ENCODE measurements around the gene SEMA6B.

Gene SEMA6B

DNA sequence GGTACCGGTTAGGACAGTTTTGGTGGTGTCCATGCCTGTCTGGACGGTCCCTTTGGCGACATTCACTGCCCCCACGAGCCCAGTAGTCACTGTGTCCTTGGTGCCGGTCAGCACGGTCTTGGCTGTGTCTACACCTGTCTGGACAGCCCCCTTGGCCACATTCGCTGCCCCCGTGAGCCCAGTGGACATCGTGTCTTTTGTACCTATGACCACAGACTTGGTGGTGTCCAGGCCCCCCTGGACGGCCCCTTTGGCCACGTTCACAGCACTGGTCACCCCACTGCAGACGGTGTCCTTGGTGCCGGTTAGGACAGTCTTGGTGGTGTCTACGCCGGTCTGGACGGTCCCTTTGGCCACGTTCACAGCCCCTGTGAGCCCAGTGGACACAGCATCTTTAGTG, 47.4 kb downstream of the SEMA6B start:
- H3K79me2 ChIP-seq (ENCODE audit: insufficient read depth, low read depth): no peaks in the 10 kb centered on the region
- H3K4me2 ChIP-seq: no peak overlapping the region
- no peaks in the 10 kb centered on the region for H3K36me3 ChIP-seq (ENCODE audit: insufficient read depth)
- H3K4me3 ChIP-seq (IDR thresholded peaks at IDR 0.05; ENCODE audit: insufficient read depth, low read depth, low read length): no peak overlapping the region
- peaks cover 31% of the 10 kb centered on the region for H3K27me3 ChIP-seq (ENCODE audit: insufficient read depth, low read depth)
- TF ChIP-seq CTCF (conservative IDR thresholded peaks at IDR 0.05; ENCODE audit: low read depth, low read length): no peak
- H3K27ac ChIP-seq: no peak overlapping the region
- no peaks in the 10 kb centered on the region for H3K4me1 ChIP-seq (ENCODE audit: low read depth, poor library complexity, severe bottlenecking)
- H4K20me1 ChIP-seq (ENCODE audit: insufficient read depth): no peaks in the 10 kb centered on the region
- H2AFZ ChIP-seq (ENCODE audit: low read depth): no peak overlapping the region
- no peak overlapping the region for H3K9ac ChIP-seq

- no peaks in the 10 kb centered on the region for H4K20me1 ChIP-seq (ENCODE audit: insufficient read depth)
- no peak overlapping the region for H3K9ac ChIP-seq
- no peaks in the 10 kb centered on the region for H3K36me3 ChIP-seq (ENCODE audit: insufficient read depth)
- no peak overlapping the region for H3K4me3 ChIP-seq (IDR thresholded peaks at IDR 0.05; ENCODE audit: insufficient read depth, low read depth, low read length)
- H3K4me1 ChIP-seq (ENCODE audit: low read depth, poor library complexity, severe bottlenecking): no peaks in the 10 kb centered on the region
- H3K79me2 ChIP-seq (ENCODE audit: insufficient read depth, low read depth): no peaks in the 10 kb centered on the region
- no peak overlapping the region for H2AFZ ChIP-seq (ENCODE audit: low read depth)
- no peak overlapping the region for H3K27ac ChIP-seq
- peaks cover 27% of the 10 kb centered on the region for H3K27me3 ChIP-seq (ENCODE audit: insufficient read depth, low read depth)
- H3K4me2 ChIP-seq: no peak overlapping the region
- TF ChIP-seq CTCF (conservative IDR thresholded peaks at IDR 0.05; ENCODE audit: low read depth, low read length): no peak
These were observed 48.0 kb downstream of the SEMA6B start for GRCh38 chr19:4511300-4512054.

- TF ChIP-seq CTCF (conservative IDR thresholded peaks at IDR 0.05; ENCODE audit: low read depth, low read length): no peak
- H3K36me3 ChIP-seq (ENCODE audit: insufficient read depth): no peaks in the 10 kb centered on the region
These were observed 48.8 kb downstream of the SEMA6B start for GRCh38 chr19:4510435-4511255.

GRCh38 chr19:4508698-4509097, 50.8 kb downstream of the SEMA6B start:
- peaks cover under 1% of the 10 kb centered on the region; the same call in 1 of the 2 replicates for H3K27me3 ChIP-seq (ENCODE audit: insufficient read depth, low read depth)
- H4K20me1 ChIP-seq (ENCODE audit: insufficient read depth): no peaks in the 10 kb centered on the region
- H3K4me3 ChIP-seq (IDR thresholded peaks at IDR 0.05; ENCODE audit: insufficient read depth, low read depth, low read length): no peak overlapping the region
- H3K36me3 ChIP-seq (ENCODE audit: insufficient read depth): no peaks in the 10 kb centered on the region
- no peaks in the 10 kb centered on the region for H3K4me1 ChIP-seq (ENCODE audit: low read depth, poor library complexity, severe bottlenecking)
- H3K9ac ChIP-seq: no peak overlapping the region
- H3K4me2 ChIP-seq: no peak overlapping the region
- no peak overlapping the region for H3K27ac ChIP-seq
- H2AFZ ChIP-seq (ENCODE audit: low read depth): no peak overlapping the region
- no peaks in the 10 kb centered on the region for H3K79me2 ChIP-seq (ENCODE audit: insufficient read depth, low read depth)
- TF ChIP-seq CTCF (conservative IDR thresholded peaks at IDR 0.05; ENCODE audit: low read depth, low read length): no peak

More at GRCh38 chr19:4510435-4511255, 48.8 kb downstream of the SEMA6B start:
- peaks cover 19% of the 10 kb centered on the region for H3K27me3 ChIP-seq (ENCODE audit: insufficient read depth, low read depth)
- no peak overlapping the region for H3K4me3 ChIP-seq (IDR thresholded peaks at IDR 0.05; ENCODE audit: insufficient read depth, low read depth, low read length)
- H2AFZ ChIP-seq (ENCODE audit: low read depth): no peak overlapping the region
- H3K4me1 ChIP-seq (ENCODE audit: low read depth, poor library complexity, severe bottlenecking): no peaks in the 10 kb centered on the region
- H4K20me1 ChIP-seq (ENCODE audit: insufficient read depth): no peaks in the 10 kb centered on the region
- no peaks in the 10 kb centered on the region for H3K79me2 ChIP-seq (ENCODE audit: insufficient read depth, low read depth)
- H3K4me2 ChIP-seq: no peak overlapping the region
- no peak overlapping the region for H3K9ac ChIP-seq
- no peak overlapping the region for H3K27ac ChIP-seq
